ENCODE results near the gene CLIP2. TPM values are rescaled to one million over a fixed set of nuclear protein-coding genes. Genes with fewer than 3 reads are reported as not detected.
"Not testable (repeated sequence)": the region's sequence is repeated elsewhere in the genome, so short reads cannot be mapped to it uniquely, and the experiment has no call there.

The CLIP2 gene
- polyA plus RNA-seq, 1 donor from 2014 or later, result 25.7 TPM

GRCh38 chr7:74429153-74429747 is 140.0 kb downstream of the CLIP2 start:
- Histone ChIP-seq H3K9me2 (ENCODE audit: insufficient read depth, low read length) (no peaks in the 10 kb centered on the region), H3K4me2 (ENCODE audit: low read length) (no peak overlapping the region), H3K79me2 (replicated peaks; ENCODE audit: insufficient read depth, low read length) (no peaks in the 10 kb centered on the region), H3K9me3 (ENCODE audit: low read length) (no peaks in the 10 kb centered on the region), H3K4me3 (ENCODE audit: low read length) (no peak overlapping the region), H3K27me3 (ENCODE audit: insufficient read depth, low read depth, low read length) (no peaks in the 10 kb centered on the region), H3K9ac (ENCODE audit: low read length) (no peak overlapping the region), H2AFZ (ENCODE audit: low read depth, low read length) (no peak overlapping the region), H4K20me1 (ENCODE audit: insufficient read depth) (no peaks in the 10 kb centered on the region), H3K36me3 (ENCODE audit: insufficient read depth, low read length) (no peaks in the 10 kb centered on the region), H3K27ac (ENCODE audit: low read length) (no peak overlapping the region), H3F3A (ENCODE audit: insufficient read depth, low read length, poor library complexity, severe bottlenecking) (no peaks in the 10 kb centered on the region)
- TF ChIP-seq POLR2AphosphoS5 (IDR thresholded peaks at IDR 0.05) (no peak), TAF1 (IDR thresholded peaks at IDR 0.05; ENCODE audit: low read depth) (no peak), EP300 (conservative IDR thresholded peaks at IDR 0.05; ENCODE audit: poor library complexity, severe bottlenecking) (no peak), CTCF (IDR thresholded peaks at IDR 0.05; ENCODE audit: poor library complexity, severe bottlenecking) (no peak), RAD21 (conservative IDR thresholded peaks at IDR 0.05) (no peak), EZH2 (IDR thresholded peaks at IDR 0.05; ENCODE audit: borderline replicate concordance, insufficient read depth, low read length, poor library complexity, severe bottlenecking) (no peak), MXI1 (conservative IDR thresholded peaks at IDR 0.05; ENCODE audit: poor library complexity, severe bottlenecking) (no peak), SMC3 (conservative IDR thresholded peaks at IDR 0.05; ENCODE audit: poor library complexity) (no peak)
- TF ChIP-seq, protein P1, sequence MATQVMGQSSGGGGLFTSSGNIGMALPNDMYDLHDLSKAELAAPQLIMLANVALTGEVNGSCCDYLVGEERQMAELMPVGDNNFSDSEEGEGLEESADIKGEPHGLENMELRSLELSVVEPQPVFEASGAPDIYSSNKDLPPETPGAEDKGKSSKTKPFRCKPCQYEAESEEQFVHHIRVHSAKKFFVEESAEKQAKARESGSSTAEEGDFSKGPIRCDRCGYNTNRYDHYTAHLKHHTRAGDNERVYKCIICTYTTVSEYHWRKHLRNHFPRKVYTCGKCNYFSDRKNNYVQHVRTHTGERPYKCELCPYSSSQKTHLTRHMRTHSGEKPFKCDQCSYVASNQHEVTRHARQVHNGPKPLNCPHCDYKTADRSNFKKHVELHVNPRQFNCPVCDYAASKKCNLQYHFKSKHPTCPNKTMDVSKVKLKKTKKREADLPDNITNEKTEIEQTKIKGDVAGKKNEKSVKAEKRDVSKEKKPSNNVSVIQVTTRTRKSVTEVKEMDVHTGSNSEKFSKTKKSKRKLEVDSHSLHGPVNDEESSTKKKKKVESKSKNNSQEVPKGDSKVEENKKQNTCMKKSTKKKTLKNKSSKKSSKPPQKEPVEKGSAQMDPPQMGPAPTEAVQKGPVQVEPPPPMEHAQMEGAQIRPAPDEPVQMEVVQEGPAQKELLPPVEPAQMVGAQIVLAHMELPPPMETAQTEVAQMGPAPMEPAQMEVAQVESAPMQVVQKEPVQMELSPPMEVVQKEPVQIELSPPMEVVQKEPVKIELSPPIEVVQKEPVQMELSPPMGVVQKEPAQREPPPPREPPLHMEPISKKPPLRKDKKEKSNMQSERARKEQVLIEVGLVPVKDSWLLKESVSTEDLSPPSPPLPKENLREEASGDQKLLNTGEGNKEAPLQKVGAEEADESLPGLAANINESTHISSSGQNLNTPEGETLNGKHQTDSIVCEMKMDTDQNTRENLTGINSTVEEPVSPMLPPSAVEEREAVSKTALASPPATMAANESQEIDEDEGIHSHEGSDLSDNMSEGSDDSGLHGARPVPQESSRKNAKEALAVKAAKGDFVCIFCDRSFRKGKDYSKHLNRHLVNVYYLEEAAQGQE (IDR thresholded peaks at IDR 0.05; ENCODE audit: borderline replicate concordance), result no peak

- not testable (repeated sequence) for H3K4me2 ChIP-seq (ENCODE audit: low read length); H3K9me3 ChIP-seq (ENCODE audit: low read length); H3K9ac ChIP-seq (ENCODE audit: low read length); H4K20me1 ChIP-seq (ENCODE audit: insufficient read depth); H3K36me3 ChIP-seq (ENCODE audit: insufficient read depth, low read length); H3K4me3 ChIP-seq (ENCODE audit: low read length); H3K9me2 ChIP-seq (ENCODE audit: insufficient read depth, low read length); H3K27ac ChIP-seq (ENCODE audit: low read length); H3K27me3 ChIP-seq (ENCODE audit: insufficient read depth, low read depth, low read length); H2AFZ ChIP-seq (ENCODE audit: low read depth, low read length); H3F3A ChIP-seq (ENCODE audit: insufficient read depth, low read length, poor library complexity, severe bottlenecking); H3K79me2 ChIP-seq (replicated peaks; ENCODE audit: insufficient read depth, low read length)
Measured at GRCh38 chr7:74430409-74430808, 141.2 kb downstream of the CLIP2 start.

All from neural cell (in vitro differentiated cells).